GM19023 (cell line): ENCODE results near the gene RAB40B.
A peak's percentile ranks its signal among the peaks of the same experiment; 100 is the strongest.
"Not testable (repeated sequence)": the region's sequence is repeated elsewhere in the genome, so short reads cannot be mapped to it uniquely, and the experiment has no call there.

Experiments
- ATAC-seq: cut with Tn5 transposase; IDR thresholded peaks from one replicate; pipeline ENCODE4 v1.9.1; 2021; ENCODE audit warnings: mild to moderate bottlenecking, moderate library complexity; ENCODE audit not compliant: unreplicated experiment

RAB40B gene

DNA sequence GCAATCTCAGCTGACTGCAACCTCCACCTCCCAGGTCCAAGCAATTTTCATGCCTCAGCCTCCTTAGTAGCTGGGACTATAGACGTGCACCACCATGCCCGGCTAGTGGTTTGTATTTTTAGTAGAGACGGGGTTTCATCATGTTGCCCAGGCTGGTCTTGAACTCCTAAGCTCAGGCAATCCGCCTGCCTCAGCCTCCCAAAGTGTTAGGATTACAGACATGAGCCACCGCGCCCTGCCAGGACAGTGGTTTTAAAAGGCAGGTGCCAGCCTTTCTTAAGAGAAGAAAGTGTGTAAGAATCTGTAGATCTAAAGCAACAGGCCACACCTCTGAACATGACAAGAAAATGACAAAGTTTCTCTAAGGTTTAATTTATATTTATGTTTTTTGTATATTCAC is 43.9 kb downstream of the RAB40B start:
- not testable (repeated sequence) for ATAC-seq

DNA sequence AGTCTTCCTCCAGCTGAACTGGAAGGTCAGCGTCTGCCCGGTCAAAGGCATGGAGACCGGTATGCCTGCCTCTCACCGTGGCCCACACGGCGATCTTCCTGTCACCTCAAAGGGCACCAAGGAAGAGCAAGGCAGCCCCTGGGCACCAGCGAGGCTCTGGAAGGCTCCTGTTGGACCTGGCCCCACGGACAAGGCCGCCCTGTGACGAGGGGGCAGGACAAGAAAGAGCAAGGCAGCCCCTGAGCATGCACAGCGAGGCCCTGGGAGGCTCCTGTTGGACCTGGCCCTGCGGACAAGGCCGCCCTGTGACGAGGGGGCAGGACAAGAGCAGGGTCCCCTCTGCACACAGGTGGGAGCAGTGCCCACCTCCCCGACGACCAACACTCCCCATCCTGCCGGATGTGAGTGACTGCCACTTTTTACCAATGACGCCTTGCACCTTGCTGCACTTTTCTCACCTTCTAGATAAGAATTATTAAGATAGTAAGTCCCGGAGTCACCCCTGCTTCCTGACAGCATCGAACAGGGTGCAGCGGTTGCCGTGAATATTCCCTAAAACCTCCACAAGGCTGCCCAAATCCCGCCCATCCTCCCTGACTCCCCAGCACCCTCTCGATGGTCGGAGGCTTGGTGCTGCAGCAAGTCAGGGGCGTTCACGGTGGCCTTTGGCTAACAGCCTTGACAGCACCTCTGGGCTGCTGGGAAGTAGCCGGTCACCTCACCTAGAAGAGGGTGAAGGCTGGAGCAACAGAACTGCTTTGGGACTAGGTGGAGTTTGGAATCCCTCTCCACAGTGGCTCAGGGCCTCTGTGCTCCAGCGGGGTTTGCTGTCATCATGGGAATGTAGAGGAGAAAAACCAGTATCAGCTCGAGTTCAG is 44.6 kb downstream of the RAB40B start:
- ATAC-seq = no peak

DNA sequence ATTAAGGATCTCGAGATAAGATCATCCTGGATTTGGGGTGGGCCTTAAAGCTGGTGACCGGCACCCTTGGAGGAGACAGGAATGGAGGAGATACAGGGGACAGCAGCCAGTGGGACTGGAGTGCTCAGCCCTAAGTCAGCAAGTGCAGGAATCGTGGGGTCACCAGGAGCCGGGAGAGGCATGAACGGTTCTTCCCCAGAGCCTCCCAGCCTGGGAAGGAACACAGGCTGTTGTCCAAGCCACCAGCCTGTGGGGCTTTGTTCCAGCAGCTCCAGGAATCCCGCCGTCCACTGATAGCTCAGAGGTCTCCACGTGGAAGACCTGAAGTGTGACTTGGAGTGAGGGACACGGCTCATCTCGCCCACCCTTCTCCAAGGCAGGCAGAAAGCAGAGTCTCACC is 47.8 kb downstream of the RAB40B start:
- ATAC-seq = no peak

DNA sequence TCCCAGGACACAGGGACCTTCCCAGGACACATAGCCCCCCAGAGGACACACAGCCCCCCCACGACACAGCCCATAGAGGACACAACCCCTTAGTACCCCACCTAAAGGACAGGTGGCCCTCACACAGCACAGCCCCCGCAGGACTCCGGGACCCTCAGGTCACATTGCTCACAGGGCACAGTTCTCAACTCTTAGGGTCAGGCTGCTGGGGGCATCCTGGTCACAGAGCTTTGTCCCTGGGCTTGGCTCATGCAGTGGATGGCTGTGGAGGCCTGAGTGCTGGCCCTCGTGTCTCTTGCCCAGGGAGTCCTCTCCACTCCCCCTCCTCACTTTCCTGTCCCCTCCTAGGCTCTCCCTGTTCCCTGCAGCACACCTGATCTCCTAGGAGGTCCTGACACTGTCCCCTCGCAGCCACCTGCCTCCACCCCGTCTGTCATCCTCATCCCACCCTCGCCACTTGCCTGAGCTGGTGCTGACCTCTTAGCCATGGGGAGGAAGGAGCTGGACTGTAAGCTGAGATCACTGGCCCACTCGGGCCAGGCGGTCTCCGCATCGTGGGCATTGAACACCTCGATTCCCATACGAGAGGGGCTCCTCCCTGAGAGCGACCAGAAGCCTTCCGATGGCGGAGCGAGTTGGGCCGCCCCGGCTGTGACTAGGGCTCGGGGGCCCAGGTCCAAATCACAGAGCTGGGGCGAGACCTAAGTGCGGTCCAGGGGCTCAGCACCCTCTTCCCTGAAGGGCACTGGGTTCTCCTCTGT is 48.8 kb downstream of the RAB40B start:
- ATAC-seq = no peak

DNA sequence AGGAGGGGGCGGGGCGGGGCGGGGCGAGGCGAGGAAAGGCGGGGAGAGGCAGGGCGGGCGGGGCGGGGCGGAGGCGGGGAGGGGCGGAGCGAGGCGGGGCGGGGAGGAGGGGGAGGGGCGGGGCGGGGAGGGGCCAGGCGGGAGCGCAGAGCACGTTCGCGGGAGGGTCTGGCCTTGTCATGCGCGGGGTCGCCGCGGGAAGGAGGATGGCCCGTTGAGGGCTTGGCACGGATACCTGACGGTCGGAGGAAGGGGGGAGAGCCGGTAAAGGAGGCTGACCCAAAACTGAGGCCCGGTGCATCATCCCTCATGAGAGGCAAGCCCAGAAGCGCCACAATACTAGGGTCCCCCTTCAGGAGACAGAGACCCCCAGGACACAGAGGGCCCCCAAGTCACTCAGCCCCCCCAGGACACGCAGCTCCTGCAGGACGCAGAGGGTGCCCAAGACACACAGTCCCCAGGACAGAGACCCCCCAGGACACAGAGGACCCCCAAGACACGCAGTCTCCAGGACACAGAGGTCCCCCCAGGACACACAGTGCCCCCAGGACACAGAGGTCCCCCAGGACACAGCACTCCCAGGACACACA is 49.7 kb downstream of the RAB40B start:
- no peak for ATAC-seq

DNA sequence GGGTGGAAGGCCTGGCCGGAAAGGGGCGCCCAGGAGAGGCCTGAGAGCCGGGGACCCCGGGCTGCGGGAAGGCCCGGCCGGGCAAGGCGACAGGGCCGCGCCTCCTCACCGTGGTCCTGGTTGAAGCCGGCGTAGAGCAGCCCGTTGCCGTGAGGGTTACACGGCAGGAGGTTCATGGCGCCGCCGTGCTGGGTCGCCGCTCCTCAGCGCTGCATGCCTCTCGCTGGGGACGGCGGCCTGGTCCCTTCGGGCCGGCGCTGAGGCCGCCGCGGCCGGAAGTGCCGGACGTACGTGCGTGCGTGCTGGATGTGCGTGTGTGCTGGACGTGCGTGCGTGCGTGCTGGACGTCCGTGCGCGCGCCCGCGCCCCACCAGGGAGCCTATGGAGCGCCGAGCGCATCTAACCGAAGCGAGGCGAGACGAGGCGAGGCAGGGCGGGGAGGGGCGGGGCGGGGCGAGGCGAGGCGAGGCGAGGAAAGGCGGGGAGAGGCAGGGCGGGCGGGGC is 50.3 kb downstream of the RAB40B start, which contains the start of gene WDR45B:
TSS of gene WDR45B (minus strand) at position 280 of the 504 bp plus-strand sequence. CDS start at position 176, 104 bp downstream.
- peak; percentile 73 for ATAC-seq

DNA sequence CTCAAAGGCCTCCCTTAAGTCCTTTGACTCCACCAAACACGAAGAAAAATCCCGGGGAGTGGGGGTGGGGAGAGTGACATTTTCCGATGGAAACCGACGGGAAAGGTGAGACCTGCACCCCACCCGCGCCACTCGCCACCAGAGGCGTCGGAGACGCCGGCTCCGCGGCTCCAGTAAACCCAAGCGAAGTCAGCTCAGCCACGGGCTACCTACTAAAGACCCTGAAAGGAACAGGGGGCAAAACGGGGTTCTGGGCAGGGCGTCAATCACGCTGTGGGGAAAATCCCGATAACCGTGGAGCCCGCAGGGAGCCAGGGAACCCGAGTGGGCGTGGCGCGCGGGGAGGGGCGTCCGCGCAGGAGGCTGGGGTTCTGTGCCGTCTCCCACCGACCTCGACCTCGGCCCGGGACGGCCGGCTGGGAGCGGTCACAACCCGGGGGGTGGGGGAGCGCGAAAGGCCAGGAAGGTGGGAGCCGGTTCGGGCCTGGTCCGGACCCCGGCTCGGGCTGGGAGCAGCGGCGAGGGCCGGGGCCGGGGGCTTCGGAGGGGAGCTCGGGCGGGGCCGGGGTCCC is 50.8 kb downstream of the RAB40B start:
- peak; percentile 38 for ATAC-seq

DNA sequence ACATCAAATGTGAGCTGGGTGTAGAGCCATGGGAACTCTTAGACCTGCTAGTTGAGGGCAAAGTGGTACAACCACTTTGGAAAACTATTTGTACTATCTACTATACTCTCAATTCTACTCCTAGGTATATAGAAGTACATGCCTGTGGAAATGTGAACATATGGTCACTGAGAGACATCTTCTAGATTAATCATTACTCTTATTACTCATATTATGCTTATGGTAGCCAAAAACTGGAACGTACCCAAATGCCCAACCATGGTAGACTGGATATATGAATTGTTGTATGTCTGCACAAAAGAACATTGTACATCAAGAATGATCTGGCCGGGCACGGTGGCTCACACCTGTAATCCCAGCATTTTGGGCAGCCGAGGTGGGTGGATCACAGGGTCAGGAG is 53.0 kb downstream of the RAB40B start:
- ATAC-seq = no peak

DNA sequence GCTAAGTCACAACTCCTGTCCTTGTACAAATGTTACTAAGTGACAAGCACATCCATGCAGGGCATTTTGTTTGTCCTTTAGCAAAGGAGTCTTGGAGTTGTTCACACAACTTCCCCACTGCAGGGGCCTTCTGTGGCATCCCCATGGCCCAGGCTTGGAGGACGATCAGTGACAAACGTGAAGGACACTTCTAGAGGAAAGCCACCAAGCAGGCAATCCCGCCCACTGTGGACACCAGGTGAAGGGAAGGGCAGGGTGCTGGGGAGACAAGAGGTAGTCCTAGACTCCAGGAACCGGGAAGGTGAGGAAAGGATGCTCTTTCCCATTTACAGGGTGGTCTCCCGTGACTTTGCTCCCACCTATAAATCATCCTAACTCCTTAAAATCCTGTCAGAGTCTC is 54.4 kb downstream of the RAB40B start:
- no peak for ATAC-seq

DNA sequence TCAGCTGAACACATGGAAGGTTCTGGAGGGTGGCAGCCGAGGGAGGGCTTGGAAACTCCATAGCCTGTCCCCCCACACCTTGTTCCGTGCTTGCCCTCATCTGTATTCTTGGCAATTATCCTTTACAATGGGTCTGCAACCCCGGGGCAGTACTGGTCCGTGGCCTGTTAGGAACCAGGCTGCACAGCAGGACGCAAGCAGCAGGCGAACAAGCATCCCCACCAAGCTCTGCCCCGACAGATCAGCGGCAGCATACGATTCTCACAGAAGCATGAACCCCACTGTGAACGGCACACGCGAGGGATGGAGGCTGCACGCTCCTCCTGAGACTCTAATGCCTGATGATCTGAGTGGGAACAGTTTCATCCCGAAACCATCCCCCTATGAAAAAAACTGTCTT is 56.5 kb downstream of the RAB40B start:
- ATAC-seq = no peak

DNA sequence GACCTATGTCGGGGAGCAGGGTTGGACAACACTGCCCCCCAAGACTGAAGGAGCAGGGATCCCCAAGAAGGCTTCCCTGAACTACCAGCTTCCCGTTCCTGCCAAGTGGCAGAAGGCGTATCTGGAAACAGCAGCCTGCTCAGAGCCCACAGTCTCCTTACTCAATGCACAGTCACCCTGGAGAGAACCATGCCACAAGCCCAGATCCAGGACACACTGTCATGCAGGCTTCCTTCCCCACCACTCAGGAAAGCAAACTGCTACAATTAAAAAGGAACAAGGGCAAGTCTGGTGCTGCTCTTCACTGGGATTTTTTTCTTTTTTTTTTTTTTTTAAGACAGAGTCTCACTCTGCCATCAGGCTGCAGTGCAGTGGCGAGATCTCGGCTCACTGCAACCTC is 58.5 kb downstream of the RAB40B start:
- ATAC-seq = no peak

DNA sequence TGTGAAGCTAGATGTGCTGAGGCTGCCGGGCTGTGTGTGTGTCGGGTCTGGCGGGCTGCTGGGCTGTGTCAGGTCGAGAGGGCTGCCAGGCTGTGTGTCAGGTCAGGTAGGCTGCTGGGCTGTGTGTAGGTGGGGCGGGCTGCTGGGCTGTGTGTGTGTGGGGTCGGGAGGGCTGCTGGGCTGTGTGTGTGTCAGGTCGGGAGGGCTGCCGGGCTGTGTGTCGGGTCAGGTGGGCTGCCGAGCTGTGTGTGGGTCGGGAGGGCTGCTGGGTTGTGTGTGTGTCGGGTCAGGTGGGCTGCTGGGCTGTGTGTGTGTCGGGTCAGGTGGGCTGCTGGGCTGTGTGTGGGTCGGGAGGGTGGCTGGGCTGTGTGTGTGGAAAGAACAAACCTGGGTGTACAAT is 58.9 kb downstream of the RAB40B start:
- ATAC-seq = no peak

DNA sequence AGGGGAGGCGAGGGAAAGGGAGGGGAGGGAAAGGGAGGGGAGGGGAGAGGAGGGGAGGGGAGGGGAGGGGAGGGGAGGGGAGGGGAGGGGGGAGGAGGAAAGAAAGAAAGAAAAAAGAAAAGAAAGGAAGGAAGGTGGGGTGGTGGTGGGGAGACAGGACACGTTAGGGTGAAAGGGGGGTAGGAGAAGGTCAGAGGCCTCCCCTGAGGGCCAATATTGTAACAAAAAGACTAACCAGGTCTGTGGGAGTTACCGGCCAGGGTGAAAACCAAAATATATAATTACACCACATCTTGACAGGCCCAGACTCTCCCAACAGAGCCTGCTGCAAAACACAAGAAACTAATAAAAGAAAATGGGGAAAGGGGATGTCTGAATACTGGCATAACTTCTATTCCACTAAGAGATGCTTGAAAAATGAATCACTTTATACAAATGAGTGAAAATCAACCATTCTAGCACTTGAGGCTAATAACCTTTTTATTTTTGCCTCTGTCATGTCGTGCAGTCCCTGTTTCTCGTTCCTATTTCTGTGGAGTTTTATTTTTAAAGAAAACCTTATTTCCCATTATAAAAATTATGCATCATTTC is 60.2 kb downstream of the RAB40B start:
- no peak for ATAC-seq

DNA sequence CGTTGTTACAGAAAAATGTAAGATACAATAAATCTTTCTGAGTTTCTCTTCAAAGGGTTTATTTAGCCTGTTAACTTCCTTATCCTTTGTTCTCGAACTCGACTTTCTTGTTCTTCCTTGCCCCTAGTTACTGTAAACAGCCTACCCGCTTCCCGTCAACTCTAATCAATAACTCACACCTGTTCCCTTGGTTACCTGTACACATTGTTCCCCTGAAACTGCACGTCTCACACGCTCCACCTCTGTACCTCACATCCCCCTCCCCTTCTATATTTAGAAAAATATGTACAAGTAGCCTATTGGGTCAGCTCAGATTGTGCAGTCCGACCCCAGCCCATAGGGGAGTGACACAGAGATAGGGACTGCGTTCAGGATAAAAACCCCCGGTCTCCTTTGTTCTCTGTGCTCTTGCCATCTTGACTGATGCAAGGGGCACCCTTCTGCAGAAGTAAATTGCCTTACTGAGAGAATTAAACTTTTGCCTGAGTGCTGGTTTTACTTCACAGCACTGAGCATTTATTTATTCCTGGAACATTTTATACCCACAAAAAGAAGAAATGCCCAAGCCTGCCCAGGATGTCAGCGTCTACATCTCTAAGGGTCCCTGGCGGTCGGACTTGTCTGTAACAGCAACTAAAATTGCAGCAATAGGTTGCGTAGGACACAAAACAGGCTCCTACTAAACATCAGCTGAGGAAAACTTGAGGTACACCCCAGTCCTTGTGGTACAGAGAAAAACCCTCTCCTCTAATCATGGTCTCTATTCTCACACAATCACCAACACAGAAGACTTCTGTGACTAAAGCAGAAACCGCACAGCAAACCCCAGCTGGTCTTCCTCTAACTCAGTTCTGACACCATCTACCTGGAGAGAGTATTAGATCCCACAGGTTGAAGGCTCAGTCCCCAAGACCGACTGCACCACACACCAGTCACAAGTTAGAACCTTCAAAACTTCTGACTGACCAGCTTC is 61.6 kb downstream of the RAB40B start:
- no peak for ATAC-seq

DNA sequence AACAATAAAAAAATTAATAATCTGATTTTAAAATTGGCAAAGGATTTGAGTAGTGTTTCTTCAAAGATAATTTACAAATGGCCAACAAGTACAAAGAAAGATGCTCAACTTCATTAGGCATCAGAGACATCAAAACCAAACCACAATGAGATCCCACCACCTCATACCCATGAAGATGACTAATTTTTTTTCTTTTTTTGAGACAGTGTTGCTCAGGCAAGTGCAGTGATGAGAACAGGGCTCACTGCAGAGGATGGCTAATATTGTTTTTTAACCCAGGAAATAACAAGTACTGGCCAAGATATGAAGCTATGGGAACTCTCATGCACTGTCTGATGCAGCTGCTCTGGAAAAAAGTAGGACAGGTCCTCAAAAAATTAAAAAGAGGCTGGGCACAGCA is 65.2 kb downstream of the RAB40B start:
- no peak for ATAC-seq

DNA sequence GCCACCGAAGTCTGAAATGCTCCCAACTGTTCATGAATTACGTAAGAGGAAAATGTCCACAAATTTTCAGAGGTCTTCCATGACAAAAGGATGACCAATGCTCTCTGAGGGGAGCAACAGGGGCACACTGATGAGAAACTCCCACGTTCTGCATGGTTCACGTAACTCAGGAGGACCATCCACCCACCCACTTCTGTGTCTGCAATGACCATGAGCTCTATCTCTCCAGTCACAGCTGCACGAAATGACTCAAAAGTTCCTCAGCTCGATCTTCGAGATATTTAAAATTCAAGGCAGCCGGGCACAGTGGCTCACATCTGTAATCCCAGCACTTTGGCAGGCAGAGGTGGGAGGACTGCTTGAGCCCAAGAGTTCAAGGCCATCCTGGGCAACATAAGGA is 66.0 kb downstream of the RAB40B start:
- no peak for ATAC-seq

DNA sequence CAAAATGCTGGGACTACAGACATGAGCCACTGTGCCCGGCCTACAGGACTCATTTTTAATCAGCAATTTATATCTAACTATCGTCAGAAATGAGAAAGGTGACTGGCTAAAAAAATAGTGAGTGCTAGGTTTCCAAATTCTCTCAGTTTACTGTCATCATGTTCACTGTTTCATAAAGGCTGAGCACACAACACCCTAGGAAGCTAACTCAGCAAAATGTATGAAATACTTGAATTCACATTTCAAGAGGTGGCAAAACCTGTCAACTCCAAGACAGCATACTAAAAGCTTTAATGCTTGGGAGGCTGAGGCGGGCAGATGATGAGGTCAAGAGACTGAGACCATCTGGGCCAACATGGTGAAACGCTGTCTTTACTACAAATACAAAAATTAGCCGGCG is 67.0 kb downstream of the RAB40B start:
- ATAC-seq = no peak

DNA sequence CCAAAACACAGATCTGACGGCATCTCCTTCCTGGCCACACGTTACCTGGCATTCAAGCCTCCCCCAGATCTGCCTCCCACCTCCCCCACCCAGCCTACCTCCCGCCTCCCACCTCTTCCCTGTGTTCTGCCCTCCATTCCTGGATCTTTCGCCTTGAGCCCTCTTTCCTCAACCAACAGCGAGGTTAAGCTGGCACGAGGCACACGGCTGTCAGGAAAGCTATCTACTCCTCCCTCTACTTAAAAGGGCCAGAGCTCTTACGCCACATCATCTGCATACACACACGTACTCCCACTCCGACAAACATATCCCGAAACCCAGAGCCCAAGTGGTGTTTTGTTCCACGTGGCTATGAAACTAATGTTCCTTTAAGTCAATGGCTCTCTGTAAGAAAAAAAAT is 68.3 kb downstream of the RAB40B start:
- ATAC-seq = no peak

DNA sequence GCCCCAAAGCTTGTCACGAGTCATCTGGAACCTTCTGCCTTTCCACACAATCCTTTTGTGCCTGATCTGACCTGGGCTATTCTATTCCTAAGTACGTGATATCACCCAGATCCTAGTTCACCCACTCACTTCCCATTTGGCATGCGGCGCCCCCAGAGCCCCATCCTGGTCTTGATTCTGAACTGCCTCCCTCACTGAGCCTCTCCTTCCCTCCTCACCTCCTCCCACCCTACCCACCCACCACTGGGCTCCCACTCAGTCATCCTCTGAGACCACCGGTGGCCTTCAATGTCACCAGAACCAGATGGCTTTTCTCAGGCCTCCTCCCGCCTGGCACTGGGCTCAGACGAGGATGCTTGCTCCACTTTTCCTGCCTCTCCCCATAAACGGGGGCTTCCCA is 68.8 kb downstream of the RAB40B start:
- ATAC-seq = no peak

DNA sequence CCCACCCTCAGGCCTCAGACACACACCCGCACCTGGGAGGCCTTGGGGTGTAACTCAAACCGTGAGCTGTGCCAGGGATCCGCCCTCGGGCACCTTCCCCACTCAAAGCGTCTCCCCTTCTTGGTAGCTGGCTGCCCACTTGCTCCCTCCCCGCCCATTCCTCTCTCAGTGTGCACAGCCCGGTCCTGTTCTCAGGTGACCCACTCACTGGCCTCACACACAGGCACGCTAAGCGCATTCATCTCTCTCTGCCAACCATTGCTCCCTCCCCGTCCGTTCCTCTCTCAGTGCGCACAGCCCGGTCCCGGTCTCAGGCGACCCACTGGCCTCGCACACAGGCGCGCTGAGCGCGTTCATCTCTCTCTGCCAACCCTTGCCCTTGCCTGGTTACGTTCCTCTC is 71.1 kb downstream of the RAB40B start:
- ATAC-seq = no peak
